Fibroblast of lung (primary cell): ENCODE results near the gene PCDHB4. TPM values are rescaled to one million over a fixed set of nuclear protein-coding genes. Genes with fewer than 3 reads are reported as not detected.
"Not testable (repeated sequence)": the region's sequence is repeated elsewhere in the genome, so short reads cannot be mapped to it uniquely, and the experiment has no call there.

Source experiments
- DNase-seq, 2 donors: peaks; one replicate each; pipeline versions ENCODE4 v3.0.0 to v3.0.0-alpha.2; 2010; ENCODE audit warnings: low read depth in 2 of 2
- H2AFZ ChIP-seq: 2 replicates; pipeline ENCODE4 v1.5.1; 2012; ENCODE audit warnings: low read length, control low read depth, inconsistent platforms
- H3K27ac ChIP-seq: 2 replicates; pipeline ENCODE4 v1.5.1; 2011; ENCODE audit warnings: low read length, control low read depth; ENCODE audit not compliant: insufficient read depth
- H3K27me3 ChIP-seq: 2 replicates; pipeline ENCODE4 v1.5.1; 2011; ENCODE audit warnings: mild to moderate bottlenecking, low read length; ENCODE audit not compliant: control insufficient read depth, insufficient read depth
- H3K36me3 ChIP-seq: 2 replicates; pipeline ENCODE4 v1.5.1; 2011; ENCODE audit warnings: low read length; ENCODE audit not compliant: control insufficient read depth, insufficient read depth
- H3K4me1 ChIP-seq: 2 replicates; pipeline ENCODE4 v1.5.1; 2011; ENCODE audit warnings: low read length; ENCODE audit not compliant: control insufficient read depth, insufficient read depth; ENCODE audit errors: extremely low read depth
- H3K4me2 ChIP-seq: 2 replicates; pipeline ENCODE4 v1.5.1; 2011; ENCODE audit warnings: low read length, control low read depth; ENCODE audit not compliant: insufficient read depth; ENCODE audit errors: extremely low read depth
- H3K4me3 ChIP-seq, 4 experiments: fragments of 200-600 bp in 1 of 4; sonication (generic) in 1 of 4; replicated peaks in 1 of 4; 2 replicates each; pipeline ENCODE4 v1.5.1; 2011 to 2016; ENCODE audit warnings: low read length in 4 of 4, low read depth in 3 of 4, mild to moderate bottlenecking in 3 of 4, control low read depth in 2 of 4, inconsistent platforms in 1 of 4, mixed read lengths in 1 of 4; ENCODE audit not compliant: insufficient read depth in 1 of 4; ENCODE audit errors: control extremely low read depth in 1 of 4
- H3K79me2 ChIP-seq: 2 replicates; pipeline ENCODE4 v1.5.1; 2012; ENCODE audit warnings: mild to moderate bottlenecking, low read length, inconsistent platforms; ENCODE audit not compliant: control insufficient read depth, insufficient read depth
- H3K9ac ChIP-seq: 2 replicates; pipeline ENCODE4 v1.5.1; 2011; ENCODE audit warnings: mild to moderate bottlenecking, low read length, control low read depth; ENCODE audit not compliant: insufficient read depth
- H3K9me3 ChIP-seq: 2 replicates; pipeline ENCODE4 v1.5.1; 2012; ENCODE audit warnings: low read depth, low read length; ENCODE audit not compliant: control insufficient read depth, insufficient read depth
- H4K20me1 ChIP-seq: 2 replicates; pipeline ENCODE4 v1.5.1; 2011; ENCODE audit warnings: low read length; ENCODE audit not compliant: control insufficient read depth, insufficient read depth; ENCODE audit errors: extremely low read depth
- EZH2 ChIP-seq: IDR thresholded peaks from 2 replicates; pipeline ENCODE4 v1.5.1; 2012; ENCODE audit warnings: low read length, control low read depth, mild to moderate bottlenecking; ENCODE audit errors: missing control alignments
- polyA plus RNA-seq, 2 donors: library from polyadenylated mRNA; depleted of rRNA in 1 of 2; stranded (reverse) in 1 of 2; unstranded in 1 of 2; fragments of >200 nt; gene quantifications; 2 replicates each; pipeline ENCODE4 v1.2.1, GENCODE V29; 2011 to 2012; ENCODE audit warnings: missing spikeins in 1 of 2
- total RNA-seq: library from RNA; depleted of rRNA; stranded (reverse); fragments of >200 nt; gene quantifications from 2 replicates; pipeline ENCODE4 v1.2.1, GENCODE V29; 2014
- TF ChIP-seq, protein P1 (sequence below), 2 donors: IDR thresholded peaks in 1 of 2; conservative IDR thresholded peaks in 1 of 2; 1 replicate in 1 of 2; 2 replicates in 1 of 2; pipeline ENCODE4 v1.5.1; 2011 to 2012; ENCODE audit warnings: low read length in 2 of 2, control low read depth in 1 of 2, inconsistent platforms in 1 of 2, low read depth in 1 of 2, mild to moderate bottlenecking in 1 of 2

The PCDHB4 gene
- total and polyA plus RNA-seq, 2 donors (not counting 1 experiment from before 2014, with no cell fraction given), result 0.27 to 0.50 TPM

DNA sequence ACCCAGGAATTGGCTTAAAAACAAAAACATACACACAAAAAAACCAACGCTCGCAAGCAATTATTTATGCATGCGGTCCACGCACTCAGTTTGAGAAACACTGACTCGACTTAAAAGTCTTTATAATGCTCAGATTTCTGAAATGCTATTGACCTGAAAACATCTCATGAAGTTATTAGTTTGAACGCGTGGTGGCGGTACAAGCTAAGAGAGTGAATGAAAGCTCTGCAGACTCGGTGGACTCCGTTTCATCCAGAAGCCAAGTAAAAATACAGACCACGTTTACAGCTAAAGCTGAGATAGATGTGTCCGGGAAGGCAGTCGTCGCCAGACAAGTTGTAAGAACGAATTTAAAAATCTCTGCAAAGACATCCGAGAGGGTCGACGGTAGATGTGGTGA lies 28.2 kb downstream of the PCDHB4 start, which contains the start of gene PCDHB6:
TSS of gene PCDHB6 (plus strand) at position 246 of the 400 bp plus-strand sequence. CDS start 201 bp downstream, outside the sequence.
- no peak within 1 kb of the TSS for H2AFZ ChIP-seq
- H3K4me2 ChIP-seq, result no peak within 1 kb of the TSS
- H4K20me1 ChIP-seq, result no peaks in the 10 kb centered on the region
- no peak within 1 kb of the TSS for H3K27ac ChIP-seq
- DNase-seq, result no peak
- no peak within 1 kb of the TSS for H3K9ac ChIP-seq
- H3K9me3 ChIP-seq, result no peaks in the 10 kb centered on the region
- TF ChIP-seq, protein P1, sequence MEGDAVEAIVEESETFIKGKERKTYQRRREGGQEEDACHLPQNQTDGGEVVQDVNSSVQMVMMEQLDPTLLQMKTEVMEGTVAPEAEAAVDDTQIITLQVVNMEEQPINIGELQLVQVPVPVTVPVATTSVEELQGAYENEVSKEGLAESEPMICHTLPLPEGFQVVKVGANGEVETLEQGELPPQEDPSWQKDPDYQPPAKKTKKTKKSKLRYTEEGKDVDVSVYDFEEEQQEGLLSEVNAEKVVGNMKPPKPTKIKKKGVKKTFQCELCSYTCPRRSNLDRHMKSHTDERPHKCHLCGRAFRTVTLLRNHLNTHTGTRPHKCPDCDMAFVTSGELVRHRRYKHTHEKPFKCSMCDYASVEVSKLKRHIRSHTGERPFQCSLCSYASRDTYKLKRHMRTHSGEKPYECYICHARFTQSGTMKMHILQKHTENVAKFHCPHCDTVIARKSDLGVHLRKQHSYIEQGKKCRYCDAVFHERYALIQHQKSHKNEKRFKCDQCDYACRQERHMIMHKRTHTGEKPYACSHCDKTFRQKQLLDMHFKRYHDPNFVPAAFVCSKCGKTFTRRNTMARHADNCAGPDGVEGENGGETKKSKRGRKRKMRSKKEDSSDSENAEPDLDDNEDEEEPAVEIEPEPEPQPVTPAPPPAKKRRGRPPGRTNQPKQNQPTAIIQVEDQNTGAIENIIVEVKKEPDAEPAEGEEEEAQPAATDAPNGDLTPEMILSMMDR (conservative IDR thresholded peaks at IDR 0.05 in 1 of 2, IDR thresholded peaks at IDR 0.05 in 1 of 2; ENCODE audit: low read depth in 1 of 2, low read length in 2 of 2), result no peak
- TF ChIP-seq EZH2, result no peak
- H3K4me1 ChIP-seq, result no peaks in the 10 kb centered on the region
- H3K4me3 ChIP-seq, result peak within 1 kb of the TSS in 1 of 4 experiments; percentile 25
- no peaks in the 10 kb centered on the region for H3K36me3 ChIP-seq
- no peaks in the 10 kb centered on the region for H3K79me2 ChIP-seq
- no peaks in the 10 kb centered on the region for H3K27me3 ChIP-seq

DNA sequence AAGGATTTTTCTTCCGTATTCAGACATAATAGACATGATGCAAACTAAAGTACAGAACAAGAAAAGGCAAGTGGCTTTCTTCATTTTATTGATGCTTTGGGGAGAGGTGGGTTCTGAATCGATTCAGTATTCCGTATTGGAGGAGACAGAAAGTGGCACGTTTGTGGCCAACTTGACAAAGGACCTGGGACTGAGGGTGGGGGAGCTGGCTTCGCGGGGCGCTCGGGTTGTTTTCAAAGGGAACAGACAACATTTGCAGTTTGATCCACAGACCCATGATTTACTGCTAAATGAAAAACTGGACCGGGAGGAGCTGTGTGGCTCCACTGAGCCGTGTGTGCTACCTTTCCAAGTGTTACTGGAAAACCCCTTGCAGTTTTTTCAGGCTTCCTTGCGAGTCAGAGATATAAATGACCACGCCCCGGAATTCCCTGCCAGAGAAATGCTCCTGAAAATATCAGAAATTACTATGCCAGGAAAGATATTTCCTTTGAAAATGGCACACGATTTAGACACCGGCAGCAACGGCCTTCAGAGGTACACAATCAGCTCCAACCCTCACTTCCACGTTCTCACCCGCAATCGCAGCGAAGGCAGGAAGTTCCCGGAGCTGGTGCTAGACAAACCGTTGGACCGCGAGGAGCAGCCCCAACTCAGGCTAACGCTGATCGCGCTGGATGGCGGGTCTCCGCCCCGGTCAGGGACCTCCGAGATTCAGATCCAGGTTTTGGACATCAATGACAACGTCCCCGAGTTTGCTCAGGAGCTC lies 28.8 kb downstream of the PCDHB4 start:
- peak overlapping the region in 1 of 4 experiments; percentile 25 for H3K4me3 ChIP-seq
- no peaks in the 10 kb centered on the region for H4K20me1 ChIP-seq
- no peaks in the 10 kb centered on the region for H3K27me3 ChIP-seq
- H3K9me3 ChIP-seq, result no peaks in the 10 kb centered on the region
- H2AFZ ChIP-seq, result no peak overlapping the region
- no peaks in the 10 kb centered on the region for H3K79me2 ChIP-seq
- no peak overlapping the region for H3K4me2 ChIP-seq
- TF ChIP-seq, protein P1 (conservative IDR thresholded peaks at IDR 0.05 in 1 of 2, IDR thresholded peaks at IDR 0.05 in 1 of 2; ENCODE audit: low read depth in 1 of 2, low read length in 2 of 2), result no peak
- no peak for TF ChIP-seq EZH2
- H3K36me3 ChIP-seq, result no peaks in the 10 kb centered on the region
- H3K4me1 ChIP-seq, result no peaks in the 10 kb centered on the region
- no peak overlapping the region for H3K27ac ChIP-seq
- no peak overlapping the region for H3K9ac ChIP-seq
- no peak for DNase-seq

DNA sequence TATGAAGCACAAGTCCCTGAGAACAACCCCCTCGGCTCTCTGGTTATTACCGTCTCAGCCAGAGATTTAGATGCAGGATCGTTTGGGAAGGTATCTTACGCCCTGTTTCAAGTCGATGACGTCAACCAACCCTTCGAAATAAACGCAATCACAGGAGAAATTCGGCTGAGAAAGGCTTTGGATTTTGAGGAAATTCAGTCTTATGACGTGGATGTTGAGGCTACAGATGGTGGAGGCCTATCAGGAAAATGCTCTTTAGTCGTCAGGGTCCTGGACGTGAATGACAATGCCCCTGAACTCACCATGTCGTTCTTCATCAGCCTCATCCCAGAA lies 29.3 kb downstream of the PCDHB4 start:
- H3K27me3 ChIP-seq, result no peaks in the 10 kb centered on the region
- no peaks in the 10 kb centered on the region for H3K79me2 ChIP-seq
- H4K20me1 ChIP-seq, result no peaks in the 10 kb centered on the region
- no peak for TF ChIP-seq EZH2
- TF ChIP-seq, protein P1 (conservative IDR thresholded peaks at IDR 0.05 in 1 of 2, IDR thresholded peaks at IDR 0.05 in 1 of 2; ENCODE audit: low read depth in 1 of 2, low read length in 2 of 2), result no peak
- no peaks in the 10 kb centered on the region for H3K9me3 ChIP-seq
- H3K4me1 ChIP-seq, result no peaks in the 10 kb centered on the region
- H3K9ac ChIP-seq, result no peak overlapping the region
- H3K36me3 ChIP-seq, result no peaks in the 10 kb centered on the region
- no peak overlapping the region for H3K27ac ChIP-seq
- no peak overlapping the region for H3K4me2 ChIP-seq
- DNase-seq, result no peak
- no peak overlapping the region for H3K4me3 ChIP-seq
- no peak overlapping the region for H2AFZ ChIP-seq

DNA sequence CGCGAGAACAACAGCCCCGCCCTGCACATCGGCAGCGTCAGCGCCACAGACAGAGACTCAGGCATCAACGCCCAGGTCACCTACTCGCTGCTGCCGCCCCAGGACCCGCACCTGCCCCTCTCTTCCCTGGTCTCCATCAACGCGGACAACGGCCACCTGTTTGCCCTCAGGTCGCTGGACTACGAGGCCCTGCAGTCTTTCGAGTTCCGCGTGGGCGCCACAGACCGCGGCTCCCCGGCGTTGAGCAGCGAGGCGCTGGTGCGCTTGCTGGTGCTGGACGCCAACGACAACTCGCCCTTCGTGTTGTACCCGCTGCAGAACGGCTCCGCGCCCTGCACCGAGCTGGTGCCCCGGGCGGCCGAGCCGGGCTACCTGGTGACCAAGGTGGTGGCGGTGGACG lies 30.0 kb downstream of the PCDHB4 start:
- not testable (repeated sequence) for H2AFZ ChIP-seq, H3K79me2 ChIP-seq, H3K9me3 ChIP-seq, H4K20me1 ChIP-seq, H3K9ac ChIP-seq, DNase-seq, H3K4me3 ChIP-seq, H3K4me2 ChIP-seq, H3K27ac ChIP-seq, H3K36me3 ChIP-seq, H3K27me3 ChIP-seq, H3K4me1 ChIP-seq

DNA sequence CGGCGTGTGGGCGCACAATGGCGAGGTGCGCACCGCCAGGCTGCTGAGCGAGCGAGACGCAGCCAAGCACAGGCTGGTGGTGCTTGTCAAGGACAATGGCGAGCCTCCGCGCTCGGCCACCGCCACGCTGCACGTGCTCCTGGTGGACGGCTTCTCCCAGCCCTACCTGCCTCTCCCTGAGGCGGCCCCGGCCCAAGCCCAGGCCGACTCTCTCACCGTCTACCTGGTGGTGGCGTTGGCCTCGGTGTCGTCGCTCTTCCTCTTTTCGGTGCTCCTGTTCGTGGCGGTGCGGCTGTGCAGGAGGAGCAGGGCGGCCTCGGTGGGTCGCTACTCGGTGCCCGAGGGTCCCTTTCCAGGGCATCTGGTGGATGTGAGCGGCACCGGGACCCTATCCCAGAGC lies 30.5 kb downstream of the PCDHB4 start:
- H3K27ac ChIP-seq, H3K79me2 ChIP-seq, H3K4me2 ChIP-seq, H3K4me1 ChIP-seq, H3K27me3 ChIP-seq, H3K36me3 ChIP-seq, H3K9me3 ChIP-seq, H4K20me1 ChIP-seq, DNase-seq, H2AFZ ChIP-seq, H3K4me3 ChIP-seq, H3K9ac ChIP-seq: not testable (repeated sequence)
